Measurements from ENCODE around the gene GPR3.

DNA sequence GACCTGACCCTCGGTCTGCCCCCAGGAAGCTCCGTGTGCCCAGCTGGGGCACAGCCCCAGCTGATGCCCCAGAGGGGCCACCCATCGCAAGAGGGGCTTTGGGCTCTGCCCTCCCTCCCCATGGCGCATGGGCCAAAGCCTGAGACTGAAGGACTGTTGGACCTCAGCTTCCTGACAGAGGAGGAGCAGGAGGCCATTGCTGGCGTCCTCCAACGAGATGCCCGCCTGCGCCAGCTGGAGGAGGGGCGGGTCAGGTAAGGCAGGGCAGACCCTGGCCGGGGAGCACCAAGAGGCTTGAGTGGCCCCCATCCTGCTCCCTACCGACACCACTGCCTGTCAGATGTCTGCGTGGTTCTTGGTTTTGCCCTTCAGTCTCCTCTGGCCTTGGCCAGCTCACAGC, 47.1 kb upstream of the GPR3 start:
- TF ChIP-seq, protein P1, sequence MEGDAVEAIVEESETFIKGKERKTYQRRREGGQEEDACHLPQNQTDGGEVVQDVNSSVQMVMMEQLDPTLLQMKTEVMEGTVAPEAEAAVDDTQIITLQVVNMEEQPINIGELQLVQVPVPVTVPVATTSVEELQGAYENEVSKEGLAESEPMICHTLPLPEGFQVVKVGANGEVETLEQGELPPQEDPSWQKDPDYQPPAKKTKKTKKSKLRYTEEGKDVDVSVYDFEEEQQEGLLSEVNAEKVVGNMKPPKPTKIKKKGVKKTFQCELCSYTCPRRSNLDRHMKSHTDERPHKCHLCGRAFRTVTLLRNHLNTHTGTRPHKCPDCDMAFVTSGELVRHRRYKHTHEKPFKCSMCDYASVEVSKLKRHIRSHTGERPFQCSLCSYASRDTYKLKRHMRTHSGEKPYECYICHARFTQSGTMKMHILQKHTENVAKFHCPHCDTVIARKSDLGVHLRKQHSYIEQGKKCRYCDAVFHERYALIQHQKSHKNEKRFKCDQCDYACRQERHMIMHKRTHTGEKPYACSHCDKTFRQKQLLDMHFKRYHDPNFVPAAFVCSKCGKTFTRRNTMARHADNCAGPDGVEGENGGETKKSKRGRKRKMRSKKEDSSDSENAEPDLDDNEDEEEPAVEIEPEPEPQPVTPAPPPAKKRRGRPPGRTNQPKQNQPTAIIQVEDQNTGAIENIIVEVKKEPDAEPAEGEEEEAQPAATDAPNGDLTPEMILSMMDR (conservative IDR thresholded peaks at IDR 0.05; ENCODE audit: low read length), result no peak
- TF ChIP-seq EZH2phosphoT487 (IDR thresholded peaks at IDR 0.05; ENCODE audit: borderline replicate concordance), result no peak
